T-helper 2 cell treated with Interferon-gamma antibody and Interleukin-4, amounts not matched to agents 5 μg/mL and 100 μg/mL, for 36 hours (primary cell): Measurements from ENCODE around the gene PCDH18.

Experiments
- DNase-seq: peaks from one replicate; pipeline ENCODE4 v3.0.0; 2021; ENCODE audit warnings: low spot score
- H3K27ac Mint-ChIP-seq: one replicate; pipeline ENCODE4 v1.8.0; 2021; ENCODE audit warnings: mild to moderate bottlenecking, mixed read lengths
- H3K27me3 Mint-ChIP-seq: one replicate; pipeline ENCODE4 v1.8.0; 2021; ENCODE audit warnings: low read depth, mixed read lengths
- H3K36me3 Mint-ChIP-seq: one replicate; pipeline ENCODE4 v1.8.0; 2021; ENCODE audit warnings: low read depth, mixed read lengths
- H3K4me1 Mint-ChIP-seq: one replicate; pipeline ENCODE4 v1.8.0; 2021; ENCODE audit warnings: low read depth, mixed read lengths
- H3K4me3 Mint-ChIP-seq: one replicate; pipeline ENCODE4 v1.8.0; 2022; ENCODE audit warnings: mild to moderate bottlenecking, moderate library complexity, mixed read lengths
- H3K9me3 Mint-ChIP-seq: one replicate; pipeline ENCODE4 v1.8.0; 2021; ENCODE audit warnings: mixed read lengths

PCDH18 gene

DNA sequence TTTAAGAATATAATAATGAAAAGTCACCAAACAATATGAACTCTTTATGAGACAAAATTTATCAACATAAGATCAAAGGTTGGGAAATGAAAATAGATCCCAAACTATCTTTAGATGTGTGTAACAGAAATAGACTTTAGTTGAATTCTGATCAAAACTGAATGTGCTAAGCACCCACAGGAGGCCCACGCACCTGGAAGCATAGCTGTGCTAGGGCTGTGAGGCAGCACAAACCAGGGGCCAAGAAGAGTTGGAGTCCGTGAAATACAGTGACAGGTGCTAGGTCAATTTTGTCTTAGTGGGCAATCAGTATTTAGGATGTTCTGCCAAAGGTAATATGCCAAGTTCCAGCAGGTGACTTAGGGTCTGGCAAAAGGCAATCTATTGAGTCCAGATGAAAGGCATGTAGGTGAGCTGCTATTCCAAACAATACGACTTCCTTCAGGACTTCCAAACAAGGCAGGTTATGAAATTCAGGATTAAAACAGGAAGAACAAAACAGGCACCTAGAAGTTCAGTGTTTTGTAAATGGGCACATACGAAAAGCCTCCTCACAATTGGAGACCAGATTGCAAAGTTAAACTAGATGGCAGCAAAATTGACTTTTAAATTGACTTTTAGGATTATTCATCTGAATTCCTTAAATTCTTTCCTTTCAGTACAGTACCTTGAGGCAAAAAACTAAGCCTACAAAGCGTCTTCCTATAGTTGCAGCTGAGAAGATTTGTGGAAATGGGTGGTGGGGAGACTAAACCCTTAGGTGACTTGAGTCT, 4.7 kb upstream of the PCDH18 start:
- H3K27me3 Mint-ChIP-seq: peaks cover 2% of the 10 kb centered on the region
- H3K27ac Mint-ChIP-seq: no peak overlapping the region
- peaks cover 2% of the 10 kb centered on the region for H3K4me1 Mint-ChIP-seq
- DNase-seq: no peak
- no peaks in the 10 kb centered on the region for H3K36me3 Mint-ChIP-seq
- H3K9me3 Mint-ChIP-seq: peaks cover 4% of the 10 kb centered on the region
- H3K4me3 Mint-ChIP-seq: no peak overlapping the region

DNA sequence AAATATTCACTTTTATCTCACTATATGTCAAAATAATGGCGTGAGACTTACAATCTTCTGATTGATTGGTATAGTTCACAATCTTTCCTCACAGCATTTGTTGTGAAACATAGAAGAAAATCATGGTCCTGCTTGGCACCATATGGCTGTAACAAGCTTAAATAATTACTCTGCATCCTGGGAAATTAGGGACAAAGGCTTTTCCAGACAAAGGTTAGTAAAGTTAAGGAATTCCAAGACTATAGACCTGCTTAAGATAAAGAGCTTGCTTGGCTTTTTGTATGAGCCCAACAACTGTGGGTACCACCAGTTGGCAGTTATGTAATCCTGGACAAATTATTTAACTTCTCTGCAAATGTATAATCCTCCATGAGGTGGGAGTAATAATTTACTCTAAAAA, 3.4 kb upstream of the PCDH18 start:
- peaks cover 2% of the 10 kb centered on the region for H3K4me1 Mint-ChIP-seq
- no peak for DNase-seq
- H3K4me3 Mint-ChIP-seq: no peak overlapping the region
- no peak overlapping the region for H3K27ac Mint-ChIP-seq
- peaks cover 4% of the 10 kb centered on the region for H3K9me3 Mint-ChIP-seq
- H3K36me3 Mint-ChIP-seq: no peaks in the 10 kb centered on the region
- peaks cover 2% of the 10 kb centered on the region for H3K27me3 Mint-ChIP-seq

DNA sequence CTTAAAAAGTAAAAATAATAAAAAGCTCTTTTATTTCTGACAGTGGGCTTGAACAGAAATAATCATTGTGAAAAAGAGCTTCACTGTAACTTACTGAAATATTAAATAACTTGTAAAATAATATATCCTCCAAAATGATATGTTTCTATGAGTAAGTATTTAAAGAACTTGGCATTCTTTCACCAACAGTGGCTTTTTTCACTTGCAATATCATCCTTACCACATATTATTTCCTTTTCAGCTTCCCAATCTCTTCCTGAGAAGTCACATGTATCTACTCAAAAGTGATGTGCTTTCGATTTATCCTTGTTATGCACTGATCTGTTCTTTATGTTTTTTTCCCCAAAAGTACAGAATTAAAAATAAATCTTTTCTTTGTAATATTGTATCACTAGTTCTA, 2.2 kb upstream of the PCDH18 start:
- Mint-ChIP-seq H3K4me3 (no peak overlapping the region), H3K9me3 (peaks cover 4% of the 10 kb centered on the region), H3K36me3 (no peaks in the 10 kb centered on the region), H3K27me3 (peaks cover 2% of the 10 kb centered on the region), H3K4me1 (peaks cover 2% of the 10 kb centered on the region), H3K27ac (no peak overlapping the region)
- DNase-seq: no peak

DNA sequence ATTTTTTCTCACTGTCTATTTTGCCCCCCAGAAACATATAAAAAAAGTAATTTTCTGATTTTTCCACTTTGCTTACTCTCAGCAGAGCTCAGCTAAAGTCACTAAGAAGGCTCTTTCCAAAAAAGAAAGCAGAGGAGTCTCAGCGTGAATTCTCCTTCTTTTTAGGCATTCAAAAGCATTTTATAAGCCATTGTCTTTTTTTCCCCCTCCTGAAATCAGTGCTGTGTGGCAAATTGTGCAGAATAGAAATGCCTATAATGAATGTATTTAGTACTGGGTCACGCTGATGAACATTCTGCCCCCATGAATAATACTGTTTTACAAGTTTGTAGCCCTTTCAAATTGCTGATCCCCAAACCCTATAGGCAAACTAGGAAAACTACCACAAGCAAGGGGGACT, 1.6 kb upstream of the PCDH18 start:
- peaks cover 2% of the 10 kb centered on the region for H3K4me1 Mint-ChIP-seq
- H3K36me3 Mint-ChIP-seq: no peaks in the 10 kb centered on the region
- peaks cover 2% of the 10 kb centered on the region for H3K27me3 Mint-ChIP-seq
- DNase-seq: no peak
- H3K27ac Mint-ChIP-seq: no peak overlapping the region
- H3K4me3 Mint-ChIP-seq: no peak overlapping the region
- peaks cover 4% of the 10 kb centered on the region for H3K9me3 Mint-ChIP-seq

DNA sequence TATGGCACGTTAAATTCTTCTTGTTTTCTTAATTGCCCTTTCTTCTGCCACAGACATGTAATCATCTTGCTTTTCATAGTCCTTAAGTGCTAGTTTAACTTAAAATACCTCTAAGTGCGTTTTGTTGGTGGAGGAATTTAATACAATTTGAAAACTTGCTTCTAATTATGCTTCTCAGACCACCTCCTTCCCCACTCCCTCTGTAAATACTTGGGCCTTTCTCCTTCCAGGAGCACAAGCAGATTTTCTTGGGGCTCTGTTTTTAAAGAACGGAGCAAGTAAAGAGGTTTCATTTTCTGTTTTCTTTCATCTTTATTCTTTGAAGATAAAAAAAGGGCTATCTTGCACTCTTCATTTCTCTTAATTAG, 559 bp upstream of the PCDH18 start:
- Mint-ChIP-seq H3K9me3 (peaks cover 4% of the 10 kb centered on the region), H3K27ac (no peak overlapping the region), H3K4me1 (peaks cover 2% of the 10 kb centered on the region), H3K36me3 (no peaks in the 10 kb centered on the region), H3K27me3 (peaks cover 2% of the 10 kb centered on the region), H3K4me3 (no peak overlapping the region)
- no peak for DNase-seq

DNA sequence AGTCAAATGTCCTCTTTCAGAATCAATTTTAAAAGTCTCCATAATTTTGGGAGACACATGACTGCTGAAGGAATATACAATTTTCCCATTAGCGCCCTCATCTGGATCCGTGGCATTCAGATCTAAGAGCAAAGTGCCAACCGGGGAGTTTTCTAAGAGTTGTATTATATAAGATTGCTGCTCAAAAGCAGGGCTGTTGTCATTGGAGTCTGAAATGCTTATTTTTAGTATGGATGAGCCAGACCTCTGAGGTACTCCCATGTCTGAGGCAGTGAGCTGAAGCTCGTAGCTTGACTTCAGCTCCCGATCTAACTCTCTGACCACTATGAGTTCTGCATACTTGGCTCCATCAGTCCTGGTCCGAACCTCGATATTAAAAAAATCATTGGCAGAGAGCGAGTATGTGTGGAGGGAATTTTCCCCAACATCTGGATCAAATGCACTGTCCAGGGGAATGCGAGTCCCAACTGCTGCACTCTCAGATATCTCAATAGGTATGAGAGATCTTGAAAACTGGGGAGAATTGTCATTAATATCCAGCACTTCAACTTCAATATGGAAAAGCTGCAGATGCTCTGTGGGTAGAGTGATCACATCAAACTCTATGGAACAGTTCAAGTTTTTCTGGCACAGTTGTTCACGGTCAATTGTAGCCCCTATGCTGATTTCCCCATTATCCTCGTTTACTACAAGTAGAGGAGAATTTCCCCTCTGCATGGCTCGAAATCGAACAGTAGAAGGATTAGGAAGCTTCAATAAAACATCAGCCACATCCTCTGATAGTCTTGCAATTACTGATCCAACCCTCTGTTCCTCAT, 917 bp downstream of the PCDH18 start:
- Mint-ChIP-seq H3K4me3 (no peak overlapping the region), H3K27me3 (peaks cover 2% of the 10 kb centered on the region), H3K4me1 (peaks cover 2% of the 10 kb centered on the region), H3K9me3 (no peaks in the 10 kb centered on the region), H3K27ac (no peak overlapping the region), H3K36me3 (no peaks in the 10 kb centered on the region)
- DNase-seq: no peak

DNA sequence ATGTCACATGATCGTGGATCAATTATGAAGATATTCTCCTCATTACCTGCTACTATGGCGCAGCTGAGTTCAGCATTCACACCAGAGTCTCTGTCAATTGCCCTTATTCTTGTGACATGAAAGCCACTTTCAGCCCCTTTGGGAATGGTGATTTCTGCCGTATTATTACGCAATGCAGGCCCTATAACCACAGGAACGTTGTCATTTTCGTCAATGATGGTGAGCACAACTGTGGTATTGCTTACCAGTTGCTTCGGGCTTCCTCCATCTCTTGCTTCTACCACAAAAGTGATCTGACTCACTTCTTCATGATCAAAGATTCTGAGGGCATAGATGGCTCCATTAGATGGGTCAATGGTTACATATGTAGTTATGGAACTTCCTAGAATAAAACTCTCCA, 2.1 kb downstream of the PCDH18 start:
- Mint-ChIP-seq H3K36me3 (no peaks in the 10 kb centered on the region), H3K27ac (no peak overlapping the region), H3K4me3 (no peak overlapping the region), H3K4me1 (peaks cover 2% of the 10 kb centered on the region), H3K27me3 (peaks cover 2% of the 10 kb centered on the region), H3K9me3 (no peaks in the 10 kb centered on the region)
- DNase-seq: no peak

DNA sequence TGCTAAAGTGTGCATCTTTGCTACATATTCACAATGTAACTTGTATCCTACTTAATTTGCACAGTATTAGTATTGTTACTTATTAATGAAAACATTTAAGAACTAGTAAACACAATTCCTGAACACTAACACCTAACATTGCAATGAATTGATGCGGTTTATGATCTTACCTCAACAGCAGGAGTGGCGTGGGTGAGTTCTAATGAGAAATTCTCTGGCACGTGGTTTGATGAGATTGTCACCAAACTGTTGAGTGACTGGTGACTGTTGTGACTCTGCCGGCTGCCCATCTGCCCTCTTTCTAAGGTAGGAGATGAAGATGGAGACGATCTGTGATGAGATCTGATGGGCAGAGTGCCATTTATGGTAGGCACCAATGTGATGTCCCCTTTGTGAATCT, 2.9 kb downstream of the PCDH18 start:
- Mint-ChIP-seq H3K27ac (no peak overlapping the region), H3K9me3 (no peaks in the 10 kb centered on the region), H3K4me1 (peaks cover 2% of the 10 kb centered on the region), H3K36me3 (no peaks in the 10 kb centered on the region), H3K4me3 (no peak overlapping the region), H3K27me3 (peaks cover 2% of the 10 kb centered on the region)
- DNase-seq: no peak

DNA sequence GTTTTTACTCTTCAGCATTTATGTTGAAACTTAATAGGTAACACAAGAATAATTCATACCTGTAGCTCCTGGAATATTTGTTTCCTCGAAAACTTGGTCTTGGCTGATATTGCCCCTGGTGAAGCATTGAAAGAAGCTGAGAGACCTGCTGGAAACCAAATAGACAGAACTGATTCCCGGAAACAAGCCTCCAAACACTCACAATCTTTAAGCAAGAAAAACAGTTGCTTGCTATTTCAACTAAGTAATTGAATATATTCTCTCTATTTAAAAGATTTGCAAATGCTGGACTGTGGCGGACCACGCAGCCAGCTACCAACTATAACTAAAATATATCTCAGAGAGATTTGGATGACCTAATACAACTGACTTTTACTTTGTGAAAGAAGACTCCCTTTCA, 3.6 kb downstream of the PCDH18 start:
- Mint-ChIP-seq H3K27ac (no peak overlapping the region), H3K4me1 (peaks cover 2% of the 10 kb centered on the region), H3K27me3 (peaks cover 2% of the 10 kb centered on the region), H3K9me3 (no peaks in the 10 kb centered on the region), H3K36me3 (no peaks in the 10 kb centered on the region), H3K4me3 (no peak overlapping the region)
- DNase-seq: no peak

DNA sequence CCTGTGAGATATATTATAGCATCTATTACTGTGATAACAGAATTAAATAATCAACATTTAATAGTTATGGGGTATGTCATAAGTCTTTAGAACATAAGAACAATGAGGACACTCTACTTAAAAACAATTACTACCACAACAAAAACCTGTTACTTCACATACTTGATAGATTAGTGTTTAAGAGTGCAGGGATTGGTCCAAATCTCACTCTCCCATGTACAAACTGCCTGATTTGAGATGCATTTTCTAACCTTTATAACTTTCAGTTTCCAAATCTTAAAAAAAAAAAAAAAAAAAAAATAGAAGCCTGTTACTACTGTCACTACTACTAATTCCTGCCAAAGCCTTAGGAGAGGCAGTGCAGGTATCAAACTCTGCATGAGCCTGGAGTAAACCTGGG, 5.6 kb downstream of the PCDH18 start:
- Mint-ChIP-seq H3K36me3 (no peaks in the 10 kb centered on the region), H3K4me1 (no peaks in the 10 kb centered on the region), H3K9me3 (no peaks in the 10 kb centered on the region), H3K27ac (no peak overlapping the region), H3K27me3 (no peaks in the 10 kb centered on the region), H3K4me3 (no peak overlapping the region)
- DNase-seq: no peak

DNA sequence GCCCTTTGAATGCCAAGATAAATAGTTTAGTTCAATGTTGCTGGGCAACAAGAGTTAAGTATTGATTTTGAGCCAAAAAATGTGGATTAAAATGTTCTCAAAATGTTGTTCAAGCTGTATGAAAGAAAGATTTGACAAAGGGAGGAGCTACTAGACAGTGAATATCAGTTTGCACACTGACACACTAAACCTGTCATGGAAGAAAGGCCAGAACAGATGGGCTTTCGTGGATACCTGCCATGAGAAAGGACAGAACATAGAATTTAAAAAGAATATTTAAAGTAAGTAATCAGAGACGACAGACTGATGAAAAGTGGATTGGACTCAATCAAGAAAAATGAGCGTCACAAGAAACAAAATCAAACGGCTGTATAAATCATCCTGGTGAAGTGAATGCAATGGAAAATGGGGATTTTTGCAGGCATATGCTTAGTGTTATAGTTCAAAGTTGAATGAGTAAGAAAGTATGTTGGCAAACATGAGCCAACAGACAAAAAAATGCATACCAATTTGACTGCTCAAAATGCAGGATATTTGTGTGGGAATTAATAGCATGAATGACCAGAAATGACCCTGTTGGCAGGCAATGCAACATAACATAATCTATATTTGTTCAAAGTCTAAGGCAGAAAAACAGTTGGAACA, 7.4 kb downstream of the PCDH18 start:
- Mint-ChIP-seq H3K4me3 (no peak overlapping the region), H3K36me3 (no peaks in the 10 kb centered on the region), H3K4me1 (no peaks in the 10 kb centered on the region), H3K27ac (no peak overlapping the region), H3K27me3 (no peaks in the 10 kb centered on the region), H3K9me3 (no peaks in the 10 kb centered on the region)
- no peak for DNase-seq

DNA sequence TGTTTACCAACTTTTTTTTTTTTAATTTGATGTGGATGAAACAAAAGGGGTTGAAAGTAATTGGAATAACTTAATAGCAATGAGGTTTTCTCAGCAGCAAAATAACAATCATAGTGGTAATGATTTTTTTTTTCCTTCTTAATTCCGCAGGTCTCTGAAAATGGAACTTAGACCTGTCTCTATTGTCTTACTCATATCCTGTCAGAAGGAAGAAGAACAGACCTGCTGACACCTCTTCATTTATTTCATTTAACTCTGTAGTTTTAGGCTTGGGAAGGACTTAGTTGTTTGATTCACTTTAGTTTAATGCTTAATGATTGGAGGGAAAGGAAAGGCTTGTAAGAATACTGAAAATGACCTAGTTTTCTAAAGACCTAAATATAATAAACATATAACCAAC, 9.0 kb downstream of the PCDH18 start:
- H3K9me3 Mint-ChIP-seq: no peaks in the 10 kb centered on the region
- no peaks in the 10 kb centered on the region for H3K36me3 Mint-ChIP-seq
- H3K4me1 Mint-ChIP-seq: no peaks in the 10 kb centered on the region
- no peak for DNase-seq
- no peak overlapping the region for H3K4me3 Mint-ChIP-seq
- H3K27me3 Mint-ChIP-seq: no peaks in the 10 kb centered on the region
- H3K27ac Mint-ChIP-seq: no peak overlapping the region

DNA sequence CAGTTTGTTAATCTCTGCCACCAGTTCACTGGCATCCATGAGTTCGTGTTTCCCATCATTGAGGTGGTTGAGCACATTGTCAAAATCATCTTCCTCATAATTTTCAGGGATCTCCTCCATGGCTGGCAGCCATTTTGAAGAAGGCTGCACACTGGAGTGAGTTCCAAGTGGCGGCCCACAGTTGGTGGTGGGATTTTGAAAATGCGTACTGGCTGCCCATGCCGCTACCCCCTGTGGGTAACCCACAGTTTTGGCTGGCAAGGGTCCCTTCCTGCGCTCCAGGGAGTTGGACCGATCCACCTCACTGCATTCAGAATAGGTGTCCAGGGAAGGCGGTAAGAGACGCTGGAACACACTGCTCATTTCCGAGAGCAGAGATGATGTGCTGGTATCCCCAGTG, 11.2 kb downstream of the PCDH18 start:
- no peaks in the 10 kb centered on the region for H3K4me1 Mint-ChIP-seq
- no peak overlapping the region for H3K4me3 Mint-ChIP-seq
- DNase-seq: no peak
- no peak overlapping the region for H3K27ac Mint-ChIP-seq
- no peaks in the 10 kb centered on the region for H3K27me3 Mint-ChIP-seq
- no peaks in the 10 kb centered on the region for H3K36me3 Mint-ChIP-seq
- no peaks in the 10 kb centered on the region for H3K9me3 Mint-ChIP-seq

DNA sequence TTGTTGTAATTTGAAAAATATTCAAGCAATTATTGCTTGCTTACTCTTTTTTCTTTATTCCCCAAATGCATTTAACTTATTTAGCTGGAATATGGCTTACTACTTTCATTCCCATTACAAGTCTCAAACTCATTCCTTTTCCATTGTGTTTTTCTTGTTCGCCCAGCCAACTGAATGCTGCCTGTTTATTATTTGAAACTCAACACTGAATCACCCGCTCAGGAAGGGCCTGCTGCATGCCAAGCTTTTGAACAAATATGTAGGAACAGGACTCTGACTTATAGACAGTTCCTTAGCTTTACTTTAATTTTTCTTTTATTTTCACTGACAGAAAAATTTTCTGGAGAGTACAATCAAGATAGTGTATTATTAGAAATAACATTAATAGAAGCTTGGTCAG, 12.9 kb downstream of the PCDH18 start:
- Mint-ChIP-seq H3K9me3 (no peaks in the 10 kb centered on the region), H3K27me3 (no peaks in the 10 kb centered on the region)
- no peak for DNase-seq

More for the DNA sequence above, 12.9 kb downstream of the PCDH18 start:
- Mint-ChIP-seq H3K4me3 (no peak overlapping the region), H3K36me3 (no peaks in the 10 kb centered on the region), H3K27ac (no peak overlapping the region), H3K4me1 (no peaks in the 10 kb centered on the region)
